Superior temporal gyrus (tissue), 1 donor: Measurements from ENCODE around the gene AREL1.

Experiments used
- DNase-seq: peaks from one replicate; pipeline ENCODE4 v3.0.0-alpha.2; 2016; ENCODE audit errors: extremely low spot score

Gene AREL1

DNA sequence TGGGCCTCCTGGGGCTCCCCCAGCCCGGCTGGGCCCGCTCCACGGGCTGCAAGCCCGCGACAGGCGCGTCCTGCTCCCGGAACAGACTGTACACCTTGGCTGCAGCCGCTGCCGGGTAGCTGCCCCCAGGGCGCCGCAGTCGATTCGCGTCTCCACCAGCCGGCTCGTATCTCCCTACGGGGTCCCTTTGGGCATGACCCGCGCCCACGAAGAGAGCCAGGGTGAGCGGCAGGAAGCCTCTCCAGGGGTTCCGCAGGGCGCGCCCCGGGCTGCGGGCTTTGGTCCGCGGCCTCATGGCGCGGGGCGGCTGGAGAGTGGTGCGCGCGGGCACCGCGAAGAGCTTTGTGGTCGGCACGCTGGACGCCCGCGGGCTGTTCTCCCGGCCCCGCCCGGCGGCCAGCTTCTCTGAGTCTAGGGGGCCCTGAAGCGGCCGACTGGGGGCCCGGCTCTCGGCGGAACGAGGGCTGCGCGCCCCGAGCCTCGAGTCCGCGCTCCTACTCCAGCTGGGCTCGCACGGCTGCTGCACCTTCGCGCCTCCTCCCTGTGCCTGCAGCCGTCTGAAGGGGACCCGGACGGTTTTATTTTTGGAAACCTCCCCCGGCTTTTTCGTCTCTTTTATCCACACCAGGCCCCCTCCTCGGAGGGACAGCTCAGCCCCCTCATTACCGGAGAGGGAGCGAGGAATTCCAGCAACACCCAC, 101.1 kb downstream of the AREL1 start, which contains the start of gene LTBP2:
Gene LTBP2 (minus strand): TSS at position 588 of the 700 bp plus-strand sequence. CDS start 293 bp downstream, at position 295.
- no peak for DNase-seq
